A375 (cell line): ENCODE data around the gene GRK7. TPM values are rescaled to one million over a fixed set of nuclear protein-coding genes. Genes with fewer than 3 reads are reported as not detected.

Experiments used
- small RNA-seq: library from RNA; depleted of rRNA; stranded (forward); fragments of <200 nt; gene quantifications from one replicate; pipeline ENCODE3, GENCODE V24; 2014
- total RNA-seq: library from RNA; depleted of rRNA; stranded (reverse); fragments of >200 nt; shearing (Covaris generic); gene quantifications from 2 replicates; pipeline ENCODE4 v1.2.3, GENCODE V29; 2014; rRNA removed

Gene GRK7
- total RNA-seq, result not detected in 2 replicates

GRCh38 chr3:141763088-141763750 is at the start of gene GRK7:
Gene GRK7, plus strand, starts transcription at chr3:141763408. Its CDS starts 14,877 bp downstream, at chr3:141778285.

GRCh38 chr3:141738022-141738890 is 25.0 kb upstream of the GRK7 start, which contains the start of gene RNF7:
Gene RNF7, plus strand, starts transcription at chr3:141738298. Its CDS starts 44 bp downstream, at chr3:141738342.

Small RNA genes within 50 kb of the gene (small RNA-seq; reads per million reads assigned to genes)
- not detected for gene AC112771.1

Other genes starting within 250 kb of the GRK7 start
- gene RNF7, start 25.1 kb upstream of the GRK7 start, total RNA-seq, result 34.3 and 44.8 TPM in 2 replicates
- 45.7 and 50.0 TPM in 2 replicates for gene ATP1B3, start 113.2 kb downstream of the GRK7 start, total RNA-seq